ENCODE measurements around the gene PTPN9.

GRCh38 chr15:75456710-75457109 is 122.4 kb downstream of the PTPN9 start:
- TF ChIP-seq ZNF8 (CRISPR knock-in tag; IDR thresholded peaks at IDR 0.05): no peak
- TF ChIP-seq CREB5 (CRISPR knock-in tag; IDR thresholded peaks at IDR 0.05; ENCODE audit: low read depth): no peak
- no peak for TF ChIP-seq ZNF565 (CRISPR knock-in tag; conservative IDR thresholded peaks at IDR 0.05; ENCODE audit: low read depth)
- no peak for TF ChIP-seq RARB (CRISPR knock-in tag; IDR thresholded peaks at IDR 0.05)
- no peak for TF ChIP-seq OSR1 (CRISPR knock-in tag; IDR thresholded peaks at IDR 0.05)
- TF ChIP-seq TCF4 (CRISPR knock-in tag; IDR thresholded peaks at IDR 0.05; ENCODE audit: borderline replicate concordance): no peak
- TF ChIP-seq PPARA (CRISPR knock-in tag; IDR thresholded peaks at IDR 0.05; ENCODE audit: borderline replicate concordance): no peak
- TF ChIP-seq PATZ1 (CRISPR knock-in tag; IDR thresholded peaks at IDR 0.05; ENCODE audit: borderline replicate concordance): no peak
- no peak for TF ChIP-seq ESRRG (CRISPR knock-in tag; IDR thresholded peaks at IDR 0.05)
- TF ChIP-seq POU6F1 (CRISPR knock-in tag; IDR thresholded peaks at IDR 0.05; ENCODE audit: borderline replicate concordance, low read depth): no peak
- no peak for TF ChIP-seq CSRNP3 (CRISPR knock-in tag; IDR thresholded peaks at IDR 0.05)
- no peak for TF ChIP-seq BACH2 (CRISPR knock-in tag; IDR thresholded peaks at IDR 0.05; ENCODE audit: borderline replicate concordance)

Measured in SK-N-SH treated with all-trans-retinoic acid at 6 μM for 48 hours (cell line).